DND-41 (cell line): Measurements from ENCODE around the gene ERP27.

Experiments used
- EZH2 ChIP-seq: IDR thresholded peaks from 3 replicates; pipeline ENCODE4 v1.6.1; 2012; ENCODE audit warnings: borderline replicate concordance, low read depth, mild to moderate bottlenecking, moderate library complexity, low read length, inconsistent platforms; ENCODE audit not compliant: severe bottlenecking
- TF ChIP-seq, protein P1 (sequence below): IDR thresholded peaks from 2 replicates; pipeline ENCODE4 v1.5.1; 2012; ENCODE audit warnings: borderline replicate concordance, low read length, moderate library complexity, mild to moderate bottlenecking; ENCODE audit not compliant: poor library complexity, severe bottlenecking; ENCODE audit errors: extremely low read depth

DNA sequence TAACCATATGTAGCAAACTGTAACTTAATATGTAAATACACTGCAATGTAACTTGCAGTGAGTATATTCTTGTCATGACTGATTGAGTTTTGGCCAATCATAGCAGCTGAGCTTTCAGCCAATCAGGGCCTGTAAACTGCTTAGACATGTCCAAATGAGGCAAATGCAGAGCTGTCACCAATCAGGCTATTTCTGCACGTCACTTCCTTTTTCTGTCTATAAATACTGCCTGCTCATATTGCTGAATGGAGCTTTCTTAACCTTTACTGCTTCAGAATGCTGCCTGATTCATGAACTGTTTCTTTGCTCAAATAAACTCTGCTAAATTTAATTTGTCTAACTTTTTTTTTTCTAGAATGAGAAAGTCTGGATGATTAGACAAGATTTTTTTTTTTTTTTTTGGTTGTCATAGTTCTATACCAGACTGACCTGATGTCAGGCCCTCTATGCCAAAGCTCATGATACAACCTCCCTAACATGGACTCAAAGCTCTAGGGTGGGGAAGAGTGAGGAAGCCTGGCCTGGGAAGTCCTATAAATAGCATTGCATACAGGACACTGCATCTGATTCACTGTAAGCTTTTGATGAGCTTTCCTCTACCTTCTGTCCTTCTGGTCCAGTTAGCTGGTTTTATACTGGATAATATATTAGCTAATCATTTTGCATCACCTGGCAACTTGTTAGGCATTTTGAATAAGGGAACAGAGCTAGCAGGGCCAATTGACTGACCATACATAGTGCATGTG, 64.7 kb downstream of the ERP27 start:
- TF ChIP-seq, protein P1, sequence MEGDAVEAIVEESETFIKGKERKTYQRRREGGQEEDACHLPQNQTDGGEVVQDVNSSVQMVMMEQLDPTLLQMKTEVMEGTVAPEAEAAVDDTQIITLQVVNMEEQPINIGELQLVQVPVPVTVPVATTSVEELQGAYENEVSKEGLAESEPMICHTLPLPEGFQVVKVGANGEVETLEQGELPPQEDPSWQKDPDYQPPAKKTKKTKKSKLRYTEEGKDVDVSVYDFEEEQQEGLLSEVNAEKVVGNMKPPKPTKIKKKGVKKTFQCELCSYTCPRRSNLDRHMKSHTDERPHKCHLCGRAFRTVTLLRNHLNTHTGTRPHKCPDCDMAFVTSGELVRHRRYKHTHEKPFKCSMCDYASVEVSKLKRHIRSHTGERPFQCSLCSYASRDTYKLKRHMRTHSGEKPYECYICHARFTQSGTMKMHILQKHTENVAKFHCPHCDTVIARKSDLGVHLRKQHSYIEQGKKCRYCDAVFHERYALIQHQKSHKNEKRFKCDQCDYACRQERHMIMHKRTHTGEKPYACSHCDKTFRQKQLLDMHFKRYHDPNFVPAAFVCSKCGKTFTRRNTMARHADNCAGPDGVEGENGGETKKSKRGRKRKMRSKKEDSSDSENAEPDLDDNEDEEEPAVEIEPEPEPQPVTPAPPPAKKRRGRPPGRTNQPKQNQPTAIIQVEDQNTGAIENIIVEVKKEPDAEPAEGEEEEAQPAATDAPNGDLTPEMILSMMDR = no peak
- TF ChIP-seq EZH2 = no peak
